Keratinocyte (primary cell): ENCODE data around the gene SF3B2.

ENCODE experiments used
- EZH2 ChIP-seq: IDR thresholded peaks from one replicate; pipeline ENCODE4 v1.6.1; 2012; ENCODE audit warnings: inconsistent platforms, mild to moderate bottlenecking, low read length, moderate library complexity
- TF ChIP-seq, protein P1 (sequence below), 3 experiments: IDR thresholded peaks in 1 of 3; conservative IDR thresholded peaks in 1 of 3; optimal IDR thresholded peaks in 1 of 3; 2 replicates in 2 of 3; 3 replicates in 1 of 3; pipeline versions ENCODE3 to v1.5.1; 2011; ENCODE audit warnings: low read length in 3 of 3, mild to moderate bottlenecking in 3 of 3, moderate library complexity in 2 of 3, control low read depth in 1 of 3, inconsistent platforms in 1 of 3; ENCODE audit not compliant: insufficient read depth in 2 of 3; ENCODE audit errors: extremely low read depth in 1 of 3

DNA sequence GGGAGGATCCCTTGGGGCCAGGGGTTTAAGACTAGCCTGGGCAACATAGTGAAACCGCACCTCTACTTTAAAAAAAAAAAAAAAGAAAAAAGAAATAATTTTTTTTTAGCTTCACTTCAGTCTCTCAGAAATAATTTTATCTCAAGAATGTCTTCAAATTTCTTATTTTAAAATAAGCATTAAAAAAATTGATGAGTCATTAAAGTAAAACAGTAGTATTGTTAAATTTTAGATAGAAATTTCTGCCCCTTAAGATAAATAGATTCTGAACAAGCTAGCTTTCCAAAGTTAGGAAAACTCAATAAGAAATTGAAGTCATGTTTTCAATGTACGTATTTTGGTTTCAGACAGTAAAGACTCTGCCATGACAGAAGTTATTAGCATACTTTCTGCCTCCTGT, 10.2 kb downstream of the SF3B2 start:
- TF ChIP-seq, protein P1, sequence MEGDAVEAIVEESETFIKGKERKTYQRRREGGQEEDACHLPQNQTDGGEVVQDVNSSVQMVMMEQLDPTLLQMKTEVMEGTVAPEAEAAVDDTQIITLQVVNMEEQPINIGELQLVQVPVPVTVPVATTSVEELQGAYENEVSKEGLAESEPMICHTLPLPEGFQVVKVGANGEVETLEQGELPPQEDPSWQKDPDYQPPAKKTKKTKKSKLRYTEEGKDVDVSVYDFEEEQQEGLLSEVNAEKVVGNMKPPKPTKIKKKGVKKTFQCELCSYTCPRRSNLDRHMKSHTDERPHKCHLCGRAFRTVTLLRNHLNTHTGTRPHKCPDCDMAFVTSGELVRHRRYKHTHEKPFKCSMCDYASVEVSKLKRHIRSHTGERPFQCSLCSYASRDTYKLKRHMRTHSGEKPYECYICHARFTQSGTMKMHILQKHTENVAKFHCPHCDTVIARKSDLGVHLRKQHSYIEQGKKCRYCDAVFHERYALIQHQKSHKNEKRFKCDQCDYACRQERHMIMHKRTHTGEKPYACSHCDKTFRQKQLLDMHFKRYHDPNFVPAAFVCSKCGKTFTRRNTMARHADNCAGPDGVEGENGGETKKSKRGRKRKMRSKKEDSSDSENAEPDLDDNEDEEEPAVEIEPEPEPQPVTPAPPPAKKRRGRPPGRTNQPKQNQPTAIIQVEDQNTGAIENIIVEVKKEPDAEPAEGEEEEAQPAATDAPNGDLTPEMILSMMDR (optimal IDR thresholded peaks at IDR 0.05 in 1 of 3, IDR thresholded peaks at IDR 0.05 in 1 of 3, conservative IDR thresholded peaks at IDR 0.05 in 1 of 3; ENCODE audit: extremely low read depth in 1 of 3, insufficient read depth in 2 of 3, low read length in 3 of 3): no peak
- no peak for TF ChIP-seq EZH2
